H9 (cell line): Measurements from ENCODE around the gene HDHD2. TPM values are rescaled to one million over a fixed set of nuclear protein-coding genes. Genes with fewer than 3 reads are reported as not detected.

Experiments
- DNase-seq: peaks from one replicate; pipeline ENCODE4 v3.0.0-alpha.2; 2017
- H2AFZ ChIP-seq: one replicate; pipeline ENCODE4 v1.6.1; 2013; ENCODE audit warnings: mild to moderate bottlenecking, low read length, control low read depth, moderate library complexity
- H2AK5ac ChIP-seq: 2 replicates; pipeline ENCODE4 v1.6.1; 2013; ENCODE audit warnings: low read length, control low read depth, mixed read lengths; ENCODE audit not compliant: insufficient read length
- H2BK120ac ChIP-seq: one replicate; pipeline ENCODE4 v1.6.1; 2013; ENCODE audit warnings: low read depth, mild to moderate bottlenecking, low read length, control low read depth, inconsistent platforms; ENCODE audit not compliant: poor library complexity, severe bottlenecking
- H2BK12ac ChIP-seq: 2 replicates; pipeline ENCODE4 v1.6.1; 2013; ENCODE audit warnings: low read length, control low read depth, mixed read lengths, low read depth; ENCODE audit not compliant: insufficient read length
- H2BK15ac ChIP-seq: 2 replicates; pipeline ENCODE4 v1.6.1; 2013; ENCODE audit warnings: low read depth, low read length, control low read depth
- H2BK20ac ChIP-seq: one replicate; pipeline ENCODE4 v1.6.1; 2013; ENCODE audit warnings: low read depth, mild to moderate bottlenecking, low read length, control low read depth, inconsistent platforms; ENCODE audit not compliant: poor library complexity, severe bottlenecking
- H2BK5ac ChIP-seq: 2 replicates; pipeline ENCODE4 v1.6.1; 2013; ENCODE audit warnings: low read length, control low read depth, mixed read lengths; ENCODE audit not compliant: insufficient read length
- H3K14ac ChIP-seq: 2 replicates; pipeline ENCODE4 v1.6.1; 2013; ENCODE audit warnings: low read length, control low read depth; ENCODE audit not compliant: insufficient read depth
- H3K18ac ChIP-seq: 2 replicates; pipeline ENCODE4 v1.6.1; 2013; ENCODE audit warnings: low read depth, mild to moderate bottlenecking, mixed read lengths, low read length, control low read depth; ENCODE audit not compliant: insufficient read length
- H3K23ac ChIP-seq: 2 replicates; pipeline ENCODE4 v1.6.1; 2013; ENCODE audit warnings: low read length, control low read depth, mixed read lengths, low read depth; ENCODE audit not compliant: insufficient read length
- H3K23me2 ChIP-seq: 2 replicates; pipeline ENCODE4 v1.6.1; 2013; ENCODE audit warnings: low read depth, mild to moderate bottlenecking, mixed read lengths, low read length, control low read depth; ENCODE audit not compliant: insufficient read length, poor library complexity, severe bottlenecking
- H3K27ac ChIP-seq: 2 replicates; pipeline ENCODE4 v1.5.1; 2013; ENCODE audit warnings: low read length, control low read depth, mixed read lengths, low read depth; ENCODE audit not compliant: insufficient read length
- H3K27me3 ChIP-seq: 2 replicates; pipeline ENCODE4 v1.6.1; 2013; ENCODE audit warnings: low read length, control low read depth, inconsistent platforms; ENCODE audit not compliant: insufficient read depth
- H3K4ac ChIP-seq: 2 replicates; pipeline ENCODE4 v1.6.1; 2013; ENCODE audit warnings: low read depth, mild to moderate bottlenecking, control low read depth, inconsistent platforms, low read length, moderate library complexity
- H3K4me1 ChIP-seq: 2 replicates; pipeline ENCODE4 v1.6.1; 2013; ENCODE audit warnings: low read length, control low read depth, inconsistent platforms; ENCODE audit not compliant: insufficient read depth
- H3K4me2 ChIP-seq: 2 replicates; pipeline ENCODE4 v1.6.1; 2013; ENCODE audit warnings: low read length, control low read depth, mixed read lengths; ENCODE audit not compliant: insufficient read length, insufficient read depth
- H3K56ac ChIP-seq: 2 replicates; pipeline ENCODE4 v1.6.1; 2013; ENCODE audit warnings: low read depth, mild to moderate bottlenecking, mixed read lengths, low read length, control low read depth; ENCODE audit not compliant: insufficient read length
- H3K79me1 ChIP-seq: 2 replicates; pipeline ENCODE4 v1.6.1; 2013; ENCODE audit warnings: low read depth, mild to moderate bottlenecking, moderate library complexity, low read length, control low read depth, inconsistent platforms; ENCODE audit not compliant: insufficient read depth, poor library complexity, severe bottlenecking
- H3K79me2 ChIP-seq: 2 replicates; pipeline ENCODE4 v1.6.1; 2013; ENCODE audit warnings: low read length, control low read depth, inconsistent platforms; ENCODE audit not compliant: insufficient read depth
- H3K9ac ChIP-seq: 2 replicates; pipeline ENCODE4 v1.6.1; 2013; ENCODE audit warnings: low read length, control low read depth, mixed read lengths; ENCODE audit not compliant: insufficient read length; ENCODE audit errors: extremely low read depth
- H3K9me3 ChIP-seq: one replicate; pipeline ENCODE4 v1.6.1; 2013; ENCODE audit warnings: low read depth, low read length, inconsistent platforms; ENCODE audit not compliant: control insufficient read depth
- H3T11ph ChIP-seq: one replicate; pipeline ENCODE4 v1.6.1; 2013; ENCODE audit warnings: mild to moderate bottlenecking, low read length, control low read depth, inconsistent platforms
- H4K20me1 ChIP-seq: one replicate; pipeline ENCODE4 v1.6.1; 2013; ENCODE audit not compliant: control insufficient read depth, insufficient read length, insufficient read depth
- H4K5ac ChIP-seq: 2 replicates; pipeline ENCODE4 v1.6.1; 2013; ENCODE audit warnings: low read depth, mild to moderate bottlenecking, mixed read lengths, low read length, control low read depth; ENCODE audit not compliant: insufficient read length
- H4K8ac ChIP-seq: replicated peaks from 2 replicates; pipeline ENCODE4 v1.6.1; 2013; ENCODE audit warnings: low read length, control low read depth, mixed read lengths, low read depth; ENCODE audit not compliant: insufficient read length
- H4K91ac ChIP-seq: 2 replicates; pipeline ENCODE4 v1.6.1; 2013; ENCODE audit warnings: low read depth, mild to moderate bottlenecking, moderate library complexity, mixed read lengths, low read length, control low read depth; ENCODE audit not compliant: insufficient read length
- H3K27ac Mint-ChIP-seq, 3 experiments: 2 replicates in 2 of 3; 3 replicates in 1 of 3; pipeline ENCODE4 v1.8.0; 2020 to 2021; ENCODE audit warnings: mixed read lengths in 3 of 3, mild to moderate bottlenecking in 1 of 3, moderate library complexity in 1 of 3
- H3K27me3 Mint-ChIP-seq: 2 replicates; pipeline ENCODE4 v1.8.0; 2021; ENCODE audit warnings: low read depth, mild to moderate bottlenecking, moderate library complexity, mixed read lengths
- H3K36me3 Mint-ChIP-seq, 3 experiments: 2 replicates in 2 of 3; 3 replicates in 1 of 3; pipeline ENCODE4 v1.8.0; 2020 to 2021; ENCODE audit warnings: low read depth in 3 of 3, mixed read lengths in 3 of 3; ENCODE audit not compliant: insufficient read depth in 1 of 3
- H3K4me1 Mint-ChIP-seq, 2 experiments: 2 replicates each; pipeline ENCODE4 v1.8.0; 2020; ENCODE audit warnings: mixed read lengths in 2 of 2
- H3K4me3 Mint-ChIP-seq, 2 experiments: 2 replicates in 1 of 2; 3 replicates in 1 of 2; pipeline ENCODE4 v1.8.0; 2020 to 2021; ENCODE audit warnings: mild to moderate bottlenecking in 2 of 2, mixed read lengths in 2 of 2, moderate library complexity in 1 of 2
- H3K9me3 Mint-ChIP-seq, 2 experiments: 2 replicates in 1 of 2; 3 replicates in 1 of 2; pipeline ENCODE4 v1.8.0; 2020; ENCODE audit warnings: mild to moderate bottlenecking in 2 of 2, mixed read lengths in 2 of 2, moderate library complexity in 1 of 2
- WGBS: extraction: QIAGEN DNeasy Blood & Tissue Kit; methylation state at CpG from one replicate; pipeline ENCODE4 v1.1.7; 2013; ENCODE audit warnings: missing lambda C conversion rate, low lambda C conversion rate, mixed read lengths; ENCODE audit not compliant: insufficient read length; ENCODE audit errors: extremely low coverage; 5-methylcytosine and 5-hydroxymethylcytosine counted together
- total RNA-seq: library from RNA; stranded (reverse); gene quantifications from 2 replicates; pipeline ENCODE4 v1.2.1, GENCODE V29; 2021
- TF ChIP-seq, protein P1 (sequence below): fragments of 200-600 bp; sonication (generic); conservative IDR thresholded peaks from 3 replicates; pipeline ENCODE4 v1.8.0; 2021; ENCODE audit warnings: antibody characterized with exemption, mild to moderate bottlenecking

The HDHD2 gene
- total RNA-seq, 1 experiment from 2014 or later, result 51.0 TPM

- Histone ChIP-seq H3K27ac (no peak overlapping the region), H3K9me3 (no peaks in the 10 kb centered on the region), H3K56ac (no peak overlapping the region), H2AFZ (no peak overlapping the region), H2AK5ac (no peak overlapping the region), H3T11ph (no peak overlapping the region), H3K79me2 (no peaks in the 10 kb centered on the region), H3K18ac (no peak overlapping the region), H3K14ac (no peak overlapping the region), H2BK15ac (no peak overlapping the region), H4K20me1 (no peaks in the 10 kb centered on the region), H3K4ac (no peak overlapping the region), H3K4me1 (no peaks in the 10 kb centered on the region; the same call in 1 of the 2 replicates), H4K5ac (no peak overlapping the region), H3K79me1 (no peaks in the 10 kb centered on the region), H3K23ac (no peak overlapping the region), H3K9ac (no peak overlapping the region), H2BK120ac (no peak overlapping the region), H3K23me2 (no peaks in the 10 kb centered on the region), H2BK5ac (no peak overlapping the region), H3K4me2 (no peak overlapping the region), H2BK20ac (no peak overlapping the region), H3K27me3 (no peaks in the 10 kb centered on the region; the same call in 1 of the 2 replicates), H4K8ac (no peak overlapping the region), H2BK12ac (no peak overlapping the region), H4K91ac (no peak overlapping the region)
- TF ChIP-seq, protein P1, sequence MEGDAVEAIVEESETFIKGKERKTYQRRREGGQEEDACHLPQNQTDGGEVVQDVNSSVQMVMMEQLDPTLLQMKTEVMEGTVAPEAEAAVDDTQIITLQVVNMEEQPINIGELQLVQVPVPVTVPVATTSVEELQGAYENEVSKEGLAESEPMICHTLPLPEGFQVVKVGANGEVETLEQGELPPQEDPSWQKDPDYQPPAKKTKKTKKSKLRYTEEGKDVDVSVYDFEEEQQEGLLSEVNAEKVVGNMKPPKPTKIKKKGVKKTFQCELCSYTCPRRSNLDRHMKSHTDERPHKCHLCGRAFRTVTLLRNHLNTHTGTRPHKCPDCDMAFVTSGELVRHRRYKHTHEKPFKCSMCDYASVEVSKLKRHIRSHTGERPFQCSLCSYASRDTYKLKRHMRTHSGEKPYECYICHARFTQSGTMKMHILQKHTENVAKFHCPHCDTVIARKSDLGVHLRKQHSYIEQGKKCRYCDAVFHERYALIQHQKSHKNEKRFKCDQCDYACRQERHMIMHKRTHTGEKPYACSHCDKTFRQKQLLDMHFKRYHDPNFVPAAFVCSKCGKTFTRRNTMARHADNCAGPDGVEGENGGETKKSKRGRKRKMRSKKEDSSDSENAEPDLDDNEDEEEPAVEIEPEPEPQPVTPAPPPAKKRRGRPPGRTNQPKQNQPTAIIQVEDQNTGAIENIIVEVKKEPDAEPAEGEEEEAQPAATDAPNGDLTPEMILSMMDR, result no peak
- no peak overlapping the region; a peak in 1 of 7 replicates for H3K27ac Mint-ChIP-seq
- WGBS, result no CpG with 5 or more reads among the region's 3 CpGs
- H3K4me3 Mint-ChIP-seq, result no peak overlapping the region
- no peak for DNase-seq
- peaks cover 8 to 38% (median 28%) of the 10 kb centered on the region in 3 experiments for H3K36me3 Mint-ChIP-seq
- H3K9me3 Mint-ChIP-seq, result no peaks in the 10 kb centered on the region
- peaks cover 4 to 7% of the 10 kb centered on the region in 2 experiments for H3K4me1 Mint-ChIP-seq
- H3K27me3 Mint-ChIP-seq, result no peaks in the 10 kb centered on the region
Observed at GRCh38 chr18:47121146-47121545, 29.2 kb downstream of the HDHD2 start.
